Glomerular visceral epithelial cell (primary cell): ENCODE results near the gene TKT.
"Not testable (repeated sequence)": the region's sequence is repeated elsewhere in the genome, so short reads cannot be mapped to it uniquely, and the experiment has no call there.

Source experiments
- DNase-seq: peaks from one replicate; pipeline ENCODE4 v3.0.0-alpha.2; 2016; ENCODE audit errors: extremely low spot score

The TKT gene

GRCh38 chr3:53260286-53260785 lies 4.5 kb upstream of the TKT start:
- no peak for DNase-seq

- DNase-seq = no peak
These were observed 3.8 kb upstream of the TKT start for GRCh38 chr3:53259427-53260259.

- DNase-seq = no peak
These were observed 3.0 kb upstream of the TKT start for GRCh38 chr3:53258600-53259426.

GRCh38 chr3:53257465-53257864 lies 1.6 kb upstream of the TKT start:
- DNase-seq = no peak

- no peak for DNase-seq
These were observed 858 bp upstream of the TKT start for GRCh38 chr3:53256704-53257055.

- no peak for DNase-seq
These were observed 423 bp downstream of the TKT start for GRCh38 chr3:53255423-53255774.

GRCh38 chr3:53254509-53255422 lies 1.1 kb downstream of the TKT start:
- peak; percentile 67 for DNase-seq

- DNase-seq = no peak
These were observed 1.9 kb downstream of the TKT start for GRCh38 chr3:53253707-53254508.

- not testable (repeated sequence) for DNase-seq
These were observed 2.9 kb downstream of the TKT start for GRCh38 chr3:53252947-53253322.

GRCh38 chr3:53252096-53252946 lies 3.5 kb downstream of the TKT start:
- no peak for DNase-seq

GRCh38 chr3:53250881-53251605 lies 4.8 kb downstream of the TKT start:
- peak; percentile 30 for DNase-seq

- DNase-seq = no peak
These were observed 5.4 kb downstream of the TKT start for GRCh38 chr3:53250453-53250852.

- DNase-seq = no peak
These were observed 7.7 kb downstream of the TKT start for GRCh38 chr3:53248161-53248560.

- DNase-seq = no peak
These were observed 8.2 kb downstream of the TKT start for GRCh38 chr3:53247619-53248018.

GRCh38 chr3:53244271-53244670 lies 11.6 kb downstream of the TKT start:
- DNase-seq = no peak

- DNase-seq = no peak
These were observed 12.0 kb downstream of the TKT start for GRCh38 chr3:53243785-53244184.

GRCh38 chr3:53243165-53243564 lies 12.7 kb downstream of the TKT start:
- DNase-seq = no peak

- DNase-seq = no peak
These were observed 13.2 kb downstream of the TKT start for GRCh38 chr3:53242642-53243041.

- DNase-seq = no peak
These were observed 13.7 kb downstream of the TKT start for GRCh38 chr3:53242155-53242554.
